Effector memory CD8-positive, alpha-beta T cell (primary cell): ENCODE data around the gene SERPINB13.
"Not testable (repeated sequence)": the region's sequence is repeated elsewhere in the genome, so short reads cannot be mapped to it uniquely, and the experiment has no call there.

Experiments
- ATAC-seq: fragments of 150-1000 bp; cut with Tn5 transposase; replicated peaks from 2 replicates; pipeline ENCODE4 v1.10.0; 2021; ENCODE audit warnings: mild to moderate bottlenecking, moderate library complexity
- DNase-seq, 3 experiments: peaks; one replicate each; pipeline ENCODE4 v3.0.0; 2021
- H3K27ac Mint-ChIP-seq, 2 donors: one replicate each; pipeline ENCODE4 v1.8.0; 2022; ENCODE audit warnings: mild to moderate bottlenecking in 2 of 2, mixed read lengths in 2 of 2, moderate library complexity in 2 of 2
- H3K27me3 Mint-ChIP-seq, 2 donors: one replicate each; pipeline ENCODE4 v1.8.0; 2022; ENCODE audit warnings: mixed read lengths in 2 of 2
- H3K36me3 Mint-ChIP-seq: one replicate; pipeline ENCODE4 v1.8.0; 2022; ENCODE audit warnings: mild to moderate bottlenecking, moderate library complexity, mixed read lengths; ENCODE audit not compliant: insufficient read depth
- H3K4me1 Mint-ChIP-seq, 2 donors: one replicate each; pipeline ENCODE4 v1.8.0; 2022; ENCODE audit warnings: low read depth in 2 of 2, mixed read lengths in 2 of 2
- H3K4me3 Mint-ChIP-seq, 2 donors: one replicate each; pipeline ENCODE4 v1.8.0; 2022; ENCODE audit warnings: mild to moderate bottlenecking in 2 of 2, mixed read lengths in 2 of 2, moderate library complexity in 2 of 2
- H3K9me3 Mint-ChIP-seq, 2 donors: one replicate each; pipeline ENCODE4 v1.8.0; 2022; ENCODE audit warnings: mixed read lengths in 2 of 2

Gene SERPINB13

GRCh38 chr18:63603772-63604171 is 16.6 kb downstream of the SERPINB13 start:
- Mint-ChIP-seq H3K4me3 (no peak overlapping the region), H3K36me3 (no peaks in the 10 kb centered on the region), H3K27me3 (peaks cover 0 to 23% of the 10 kb centered on the region in 2 donors), H3K4me1 (no peaks in the 10 kb centered on the region), H3K9me3 (no peaks in the 10 kb centered on the region), H3K27ac (no peak overlapping the region)
- no peak for ATAC-seq
- no peak for DNase-seq

GRCh38 chr18:63604791-63605567 is 17.8 kb downstream of the SERPINB13 start:
- H3K27me3 Mint-ChIP-seq, result peaks cover 0 to 18% of the 10 kb centered on the region in 2 donors
- ATAC-seq, result no peak
- H3K27ac Mint-ChIP-seq, result no peak overlapping the region
- DNase-seq, result no peak
- no peaks in the 10 kb centered on the region for H3K4me1 Mint-ChIP-seq
- H3K4me3 Mint-ChIP-seq, result no peak overlapping the region
- no peaks in the 10 kb centered on the region for H3K36me3 Mint-ChIP-seq
- no peaks in the 10 kb centered on the region for H3K9me3 Mint-ChIP-seq

- DNase-seq, result no peak
Observed at GRCh38 chr18:63606526-63606925, 19.4 kb downstream of the SERPINB13 start.

GRCh38 chr18:63613420-63613819 is 26.3 kb downstream of the SERPINB13 start:
- no peak for DNase-seq
- H3K27me3 Mint-ChIP-seq, result peaks cover 5 to 6% of the 10 kb centered on the region in 2 donors
- no peaks in the 10 kb centered on the region for H3K4me1 Mint-ChIP-seq
- no peaks in the 10 kb centered on the region for H3K9me3 Mint-ChIP-seq
- H3K27ac Mint-ChIP-seq, result no peak overlapping the region
- no peak for ATAC-seq
- no peaks in the 10 kb centered on the region for H3K36me3 Mint-ChIP-seq
- no peak overlapping the region for H3K4me3 Mint-ChIP-seq

More at GRCh38 chr18:63606526-63606925, 19.4 kb downstream of the SERPINB13 start:
- Mint-ChIP-seq H3K36me3 (no peaks in the 10 kb centered on the region), H3K4me1 (no peaks in the 10 kb centered on the region), H3K27ac (no peak overlapping the region), H3K9me3 (no peaks in the 10 kb centered on the region), H3K4me3 (no peak overlapping the region), H3K27me3 (peaks cover 0 to 24% of the 10 kb centered on the region in 2 donors)
- no peak for ATAC-seq

- H3K27ac Mint-ChIP-seq, result no peak overlapping the region
- ATAC-seq, result no peak
Observed at GRCh38 chr18:63617049-63617914, 30.1 kb downstream of the SERPINB13 start.

GRCh38 chr18:63617915-63618234 is 30.7 kb downstream of the SERPINB13 start:
- ATAC-seq (no peak), DNase-seq (no peak)
- Mint-ChIP-seq H3K36me3 (no peaks in the 10 kb centered on the region), H3K27ac (no peak overlapping the region), H3K9me3 (no peaks in the 10 kb centered on the region), H3K4me3 (no peak overlapping the region), H3K27me3 (peaks cover 0 to 5% of the 10 kb centered on the region in 2 donors), H3K4me1 (no peaks in the 10 kb centered on the region)

More at GRCh38 chr18:63617049-63617914, 30.1 kb downstream of the SERPINB13 start:
- no peak overlapping the region for H3K4me3 Mint-ChIP-seq
- H3K9me3 Mint-ChIP-seq, result no peaks in the 10 kb centered on the region
- no peak for DNase-seq
- H3K4me1 Mint-ChIP-seq, result no peaks in the 10 kb centered on the region
- peaks cover 0 to 5% of the 10 kb centered on the region in 2 donors for H3K27me3 Mint-ChIP-seq
- no peaks in the 10 kb centered on the region for H3K36me3 Mint-ChIP-seq

GRCh38 chr18:63619661-63620060 is 32.5 kb downstream of the SERPINB13 start:
- no peak for ATAC-seq
- H3K27me3 Mint-ChIP-seq, result no peaks in the 10 kb centered on the region
- no peak overlapping the region for H3K4me3 Mint-ChIP-seq
- no peaks in the 10 kb centered on the region for H3K9me3 Mint-ChIP-seq
- no peaks in the 10 kb centered on the region for H3K36me3 Mint-ChIP-seq
- no peak for DNase-seq
- no peak overlapping the region for H3K27ac Mint-ChIP-seq
- H3K4me1 Mint-ChIP-seq, result no peaks in the 10 kb centered on the region

GRCh38 chr18:63624863-63625262 is 37.7 kb downstream of the SERPINB13 start:
- Mint-ChIP-seq H3K36me3 (no peaks in the 10 kb centered on the region), H3K4me3 (no peak overlapping the region), H3K27me3 (no peaks in the 10 kb centered on the region), H3K4me1 (no peaks in the 10 kb centered on the region), H3K9me3 (peaks cover 5 to 29% of the 10 kb centered on the region in 2 donors), H3K27ac (no peak overlapping the region)
- DNase-seq (no peak), ATAC-seq (no peak)

- Mint-ChIP-seq H3K9me3 (peaks cover 7 to 29% of the 10 kb centered on the region in 2 donors), H3K27ac (no peak overlapping the region), H3K4me3 (no peak overlapping the region), H3K27me3 (peaks cover 0 to 5% of the 10 kb centered on the region in 2 donors), H3K4me1 (no peaks in the 10 kb centered on the region), H3K36me3 (no peaks in the 10 kb centered on the region)
- DNase-seq, result no peak
- no peak for ATAC-seq
Observed at GRCh38 chr18:63626431-63626830, 39.3 kb downstream of the SERPINB13 start.

- no peak overlapping the region for H3K4me3 Mint-ChIP-seq
- peaks cover 9 to 33% of the 10 kb centered on the region in 2 donors for H3K9me3 Mint-ChIP-seq
- no peaks in the 10 kb centered on the region for H3K4me1 Mint-ChIP-seq
- no peak for ATAC-seq
- no peaks in the 10 kb centered on the region for H3K36me3 Mint-ChIP-seq
- DNase-seq, result no peak
- H3K27me3 Mint-ChIP-seq, result peaks cover 0 to 6% of the 10 kb centered on the region in 2 donors
- no peak overlapping the region for H3K27ac Mint-ChIP-seq
Observed at GRCh38 chr18:63627819-63628218, 40.7 kb downstream of the SERPINB13 start.

- H3K4me3 Mint-ChIP-seq, result no peak overlapping the region
- H3K36me3 Mint-ChIP-seq, result no peaks in the 10 kb centered on the region
- no peaks in the 10 kb centered on the region for H3K9me3 Mint-ChIP-seq
- ATAC-seq (no peak), DNase-seq (no peak)
- H3K27me3 Mint-ChIP-seq, result no peaks in the 10 kb centered on the region
- no peak overlapping the region for H3K27ac Mint-ChIP-seq
- no peaks in the 10 kb centered on the region for H3K4me1 Mint-ChIP-seq
Observed at GRCh38 chr18:63637703-63638102, 50.6 kb downstream of the SERPINB13 start.

GRCh38 chr18:63641157-63641680 is 54.1 kb downstream of the SERPINB13 start:
- not testable (repeated sequence) for DNase-seq, H3K4me3 Mint-ChIP-seq, H3K36me3 Mint-ChIP-seq, H3K27me3 Mint-ChIP-seq, H3K9me3 Mint-ChIP-seq, H3K4me1 Mint-ChIP-seq, ATAC-seq, H3K27ac Mint-ChIP-seq

GRCh38 chr18:63642668-63643356 is 55.7 kb downstream of the SERPINB13 start:
- not testable (repeated sequence) for H3K36me3 Mint-ChIP-seq, H3K4me1 Mint-ChIP-seq, H3K9me3 Mint-ChIP-seq, H3K4me3 Mint-ChIP-seq, H3K27ac Mint-ChIP-seq, ATAC-seq, DNase-seq
- peaks cover 0 to 12% of the 10 kb centered on the region in 2 donors for H3K27me3 Mint-ChIP-seq
